SHP77 (cell line): ENCODE measurements around the gene SCYGR7.

Experiments used
- DNase-seq, 2 experiments: peaks; one replicate each; lab custom pipeline; 2025; lab: John Stamatoyannopoulos, UW

The SCYGR7 gene

GRCh38 chr2:227759411-227760118 lies 31.4 kb downstream of the SCYGR7 start:
- DNase-seq = no peak

GRCh38 chr2:227761740-227762476 lies 33.8 kb downstream of the SCYGR7 start:
- no peak for DNase-seq

- DNase-seq = no peak
Observed at GRCh38 chr2:227765788-227766372, 37.7 kb downstream of the SCYGR7 start.

- DNase-seq = peak; percentile 64 to 77
Observed at GRCh38 chr2:227766373-227766883, 38.3 kb downstream of the SCYGR7 start.

- no peak for DNase-seq
Observed at GRCh38 chr2:227767830-227768229, 39.7 kb downstream of the SCYGR7 start.

- no peak for DNase-seq
Observed at GRCh38 chr2:227772197-227772661, 44.1 kb downstream of the SCYGR7 start.

- DNase-seq = no peak
Observed at GRCh38 chr2:227772932-227773331, 44.8 kb downstream of the SCYGR7 start.

GRCh38 chr2:227774011-227774624 lies 46.0 kb downstream of the SCYGR7 start:
- DNase-seq = no peak

GRCh38 chr2:227774895-227775842 lies 47.0 kb downstream of the SCYGR7 start:
- no peak for DNase-seq
